Naive thymus-derived CD4-positive, alpha-beta T cell (primary cell): ENCODE measurements around the gene SF1. TPM values are rescaled to one million over a fixed set of nuclear protein-coding genes. Genes with fewer than 3 reads are reported as not detected.

ENCODE experiments used
- ATAC-seq: fragments of 150-1000 bp; cut with Tn5 transposase; 2 replicates; pipeline ENCODE4 v1.10.0; 2021; ENCODE audit warnings: mild to moderate bottlenecking, moderate library complexity
- CTCF ChIA-PET: fragments of 350-600 bp; sonication (Branson Sonifier 250); formaldehyde crosslinking; loops from one replicate; lab custom pipeline; 2021; ENCODE audit warnings: antibody characterized with exemption; lab: Charles Lee
- POLR2A ChIA-PET: fragments of 350-600 bp; sonication (Branson Sonifier 250); formaldehyde crosslinking; loops from one replicate; lab custom pipeline; 2021; ENCODE audit warnings: antibody characterized with exemption, inconsistent platforms; lab: Charles Lee
- DNase-seq, 9 donors: peaks; one replicate each; pipeline versions ENCODE4 v3.0.0 to v3.0.0-alpha.2; 2020 to 2022; ENCODE audit warnings: mixed read lengths in 1 of 9
- H3K27ac ChIP-seq: one replicate; pipeline ENCODE4 v1.7.0; 2013; ENCODE audit warnings: mild to moderate bottlenecking, low read depth, low read length, moderate library complexity
- H3K27me3 ChIP-seq, 2 donors: one replicate each; pipeline ENCODE4 v1.7.0; 2013; ENCODE audit warnings: low read length in 2 of 2, mild to moderate bottlenecking in 2 of 2, moderate library complexity in 2 of 2; ENCODE audit not compliant: control insufficient read depth in 2 of 2, insufficient read depth in 2 of 2
- H3K36me3 ChIP-seq, 3 experiments: 1 replicate in 2 of 3; 2 replicates in 1 of 3; pipeline ENCODE4 v1.7.0; 2013; ENCODE audit warnings: low read length in 3 of 3, mild to moderate bottlenecking in 3 of 3, moderate library complexity in 1 of 3; ENCODE audit not compliant: insufficient read depth in 3 of 3, control insufficient read depth in 2 of 3
- H3K4me1 ChIP-seq, 2 donors: one replicate each; pipeline ENCODE4 v1.7.0; 2013; ENCODE audit warnings: low read length in 2 of 2, mild to moderate bottlenecking in 2 of 2, moderate library complexity in 1 of 2; ENCODE audit not compliant: control insufficient read depth in 2 of 2, insufficient read depth in 2 of 2
- H3K4me3 ChIP-seq: 2 replicates; pipeline ENCODE4 v1.7.0; 2013; ENCODE audit warnings: mild to moderate bottlenecking, low read length
- H3K9me3 ChIP-seq, 3 experiments: 1 replicate in 2 of 3; 2 replicates in 1 of 3; pipeline ENCODE4 v1.7.0; 2013; ENCODE audit warnings: low read length in 3 of 3; ENCODE audit not compliant: control insufficient read depth in 2 of 3
- H3K27ac Mint-ChIP-seq, 9 donors: one replicate each; pipeline ENCODE4 v1.8.0; 2020 to 2022; ENCODE audit warnings: mixed read lengths in 9 of 9, mild to moderate bottlenecking in 8 of 9, moderate library complexity in 5 of 9, inconsistent platforms in 2 of 9
- H3K27me3 Mint-ChIP-seq, 5 donors: one replicate each; pipeline ENCODE4 v1.8.0; 2021 to 2022; ENCODE audit warnings: mixed read lengths in 5 of 5, mild to moderate bottlenecking in 1 of 5
- H3K36me3 Mint-ChIP-seq, 5 donors: one replicate each; pipeline ENCODE4 v1.8.0; 2020 to 2022; ENCODE audit warnings: mixed read lengths in 5 of 5, mild to moderate bottlenecking in 3 of 5, inconsistent platforms in 1 of 5
- H3K4me1 Mint-ChIP-seq, 7 donors: one replicate each; pipeline ENCODE4 v1.8.0; 2020 to 2022; ENCODE audit warnings: mixed read lengths in 7 of 7, mild to moderate bottlenecking in 3 of 7, inconsistent platforms in 1 of 7
- H3K4me3 Mint-ChIP-seq, 10 donors: one replicate each; pipeline ENCODE4 v1.8.0; 2020 to 2022; ENCODE audit warnings: mild to moderate bottlenecking in 10 of 10, mixed read lengths in 10 of 10, moderate library complexity in 6 of 10, inconsistent platforms in 2 of 10
- H3K9me3 Mint-ChIP-seq, 11 donors: one replicate each; pipeline ENCODE4 v1.8.0; 2020 to 2022; ENCODE audit warnings: mixed read lengths in 11 of 11, mild to moderate bottlenecking in 4 of 11, inconsistent platforms in 1 of 11, moderate library complexity in 1 of 11
- intact Hi-C, 2 donors: fragments of 100-400 bp; cut with micrococcal nuclease; formaldehyde crosslinking; loops; one replicate each; pipeline ENCODE4 v1.15.1; 2023
- polyA plus RNA-seq, 2 donors: library from polyadenylated mRNA; unstranded; fragments of 300-500 nt; fragmentation: Illumina TruSeq; gene quantifications; one replicate each; pipeline ENCODE4 v1.2.3, GENCODE V29; 2021
- total RNA-seq, 6 experiments: library from RNA in 5 of 6; stranded (reverse) in 5 of 6; gene quantifications; 1 replicate in 5 of 6; 2 replicates in 1 of 6; pipeline ENCODE4 v1.2.3 and lab custom pipeline; 2021 to 2026

Gene SF1
- total and polyA plus RNA-seq, 7 experiments from 2014 or later: 101 to 1,612 (median 901) TPM

DNA sequence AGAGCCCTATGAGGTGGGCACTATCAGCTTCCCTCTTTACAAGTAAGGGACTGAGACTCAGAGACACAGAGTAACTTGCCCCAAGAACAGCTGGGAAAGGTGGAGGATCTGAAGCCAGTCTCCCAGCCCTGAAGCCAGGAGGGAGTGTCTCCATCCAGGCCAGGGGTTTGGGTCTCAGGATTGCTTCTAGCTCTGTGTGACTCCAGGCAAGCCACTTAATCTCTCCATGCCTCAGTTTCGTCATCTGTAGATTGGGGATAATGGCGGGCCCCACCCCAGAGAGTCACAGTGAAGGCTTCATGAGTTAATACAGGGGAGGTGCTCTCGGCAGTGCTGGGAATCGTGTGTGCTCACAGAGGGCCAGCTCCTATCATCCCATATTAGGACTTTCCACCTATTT lies 14.1 kb upstream of the SF1 start:
- no peaks in the 10 kb centered on the region for H3K9me3 ChIP-seq
- H3K4me3 ChIP-seq: no peak overlapping the region
- peak overlapping the region in 3 of 9 donors; percentile 67 to 92 (median 78) for H3K27ac Mint-ChIP-seq
- ATAC-seq (no peak), DNase-seq (no peak)
- intact Hi-C loops: no loop called here
- H3K27me3 ChIP-seq: no peaks in the 10 kb centered on the region
- H3K4me3 Mint-ChIP-seq: no peak overlapping the region
- peaks cover 0 to 10% (median 4%) of the 10 kb centered on the region in 5 donors for H3K36me3 Mint-ChIP-seq
- H3K4me1 Mint-ChIP-seq: peaks cover 17 to 38% (median 29%) of the 10 kb centered on the region in 7 donors
- peaks cover 0 to 14% of the 10 kb centered on the region in 2 donors for H3K4me1 ChIP-seq
- POLR2A ChIA-PET: interaction anchor here (1.0 to 3.0 kb wide), 5 partner anchors 8 to 18 kb away, joined by 3 to 19 read pairs (median 5); partner anchors contain the start of genes MAP4K2 and SF1
- H3K27ac ChIP-seq: no peak overlapping the region
- H3K9me3 Mint-ChIP-seq: peaks cover 0 to 1% (median 0%) of the 10 kb centered on the region in 11 donors
- H3K27me3 Mint-ChIP-seq: no peaks in the 10 kb centered on the region
- H3K36me3 ChIP-seq: peaks cover 0 to 67% (median 0%) of the 10 kb centered on the region in 3 experiments
- CTCF ChIA-PET: interaction anchor here (1.5 to 1.6 kb wide), 2 partner anchors 10 to 30 kb away, joined by 3 to 4 read pairs; no protein-coding TSS in a partner anchor

DNA sequence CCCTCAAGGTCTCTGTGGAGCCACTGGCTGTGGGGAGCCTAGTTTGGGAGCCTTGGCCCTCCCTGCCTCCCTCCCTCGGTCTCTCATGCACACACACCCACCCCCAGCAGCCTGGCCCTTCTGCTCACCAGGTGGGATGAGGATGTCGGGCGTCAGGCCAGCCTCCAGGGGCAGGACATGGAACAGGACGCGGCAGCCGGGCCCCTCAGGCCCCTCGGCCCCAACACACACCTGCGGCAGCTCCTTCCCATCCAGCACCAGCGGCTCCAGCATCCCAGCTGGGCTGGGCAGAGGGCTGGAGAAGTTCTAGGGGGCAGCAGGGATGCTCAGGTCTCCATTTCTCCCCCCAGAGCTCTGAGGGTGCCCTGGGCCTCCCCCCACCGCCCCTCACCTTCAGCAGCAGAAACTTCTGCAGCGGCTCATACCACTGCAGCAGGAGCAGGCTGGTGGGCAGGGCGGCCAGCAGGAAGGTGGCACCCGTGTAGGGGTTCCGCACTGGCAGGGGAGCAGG lies 13.5 kb upstream of the SF1 start:
- Mint-ChIP-seq H3K4me3 (no peak overlapping the region), H3K36me3 (peaks cover 0 to 10% (median 4%) of the 10 kb centered on the region in 5 donors), H3K4me1 (peaks cover 18 to 40% (median 28%) of the 10 kb centered on the region in 7 donors), H3K9me3 (peaks cover 0 to 1% (median 0%) of the 10 kb centered on the region in 11 donors), H3K27ac (no peak overlapping the region), H3K27me3 (no peaks in the 10 kb centered on the region)
- DNase-seq: no peak
- H3K36me3 ChIP-seq: peaks cover 0 to 61% (median 0%) of the 10 kb centered on the region in 3 experiments
- H3K4me1 ChIP-seq: peaks cover 0 to 15% of the 10 kb centered on the region in 2 donors
- CTCF ChIA-PET: interaction anchor here (1.5 to 1.6 kb wide), 2 partner anchors 10 to 30 kb away, joined by 3 to 4 read pairs; no protein-coding TSS in a partner anchor
- no peaks in the 10 kb centered on the region for H3K9me3 ChIP-seq
- no peak overlapping the region for H3K4me3 ChIP-seq
- POLR2A ChIA-PET: interaction anchor here (0.7 to 3.0 kb wide), 8 partner anchors 9 to 48 kb away, joined by 3 to 19 read pairs (median 4); partner anchors contain the start of genes MAP4K2, RASGRP2 and SF1
- no peak overlapping the region for H3K27ac ChIP-seq
- H3K27me3 ChIP-seq: no peaks in the 10 kb centered on the region
- ATAC-seq: no peak
- intact Hi-C loops: no loop called here

DNA sequence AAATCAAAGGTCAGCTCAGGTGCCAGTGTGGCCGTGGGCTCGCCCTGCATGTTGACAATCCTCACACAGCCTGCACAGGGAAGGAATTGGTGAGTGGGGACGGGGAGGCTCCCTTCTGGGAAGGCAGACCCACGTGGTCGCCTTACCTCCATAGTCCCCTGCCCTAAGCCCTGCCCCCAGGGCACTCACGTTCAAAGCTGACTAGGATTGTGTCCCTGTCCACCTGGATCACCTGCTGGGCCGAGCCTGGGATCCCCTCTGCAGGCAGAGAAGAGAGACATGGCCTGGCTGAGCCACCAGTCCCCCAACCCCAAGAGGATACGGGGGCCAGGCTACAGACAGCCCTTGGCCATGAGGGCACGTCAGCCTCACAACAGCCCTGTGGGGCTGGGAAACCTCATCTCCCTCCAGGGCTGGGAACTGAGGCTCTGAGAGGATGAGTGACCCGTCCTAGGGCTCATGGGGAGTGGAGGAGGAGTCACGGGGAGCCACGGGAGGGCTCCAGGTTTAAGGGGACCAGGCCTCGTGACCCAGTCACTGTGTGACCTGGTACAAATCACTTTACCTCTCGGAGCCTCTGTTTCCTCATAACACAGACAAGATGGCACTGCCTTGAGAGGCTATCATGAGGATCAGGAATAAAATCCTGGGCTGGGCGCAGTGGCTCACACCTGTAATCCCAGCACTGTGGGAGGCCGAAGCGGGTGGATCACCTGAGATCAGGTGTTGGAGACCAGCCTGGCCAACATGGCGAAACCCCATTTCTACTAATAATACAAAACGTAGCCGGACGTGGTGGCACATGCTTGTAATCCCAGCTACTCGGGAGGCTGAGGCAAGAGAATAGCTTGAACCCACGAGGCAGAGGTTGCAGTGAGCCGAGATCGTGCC lies 12.1 kb upstream of the SF1 start:
- ChIA-PET CTCF (no interaction called here), POLR2A (interaction anchor here (1.4 to 1.5 kb wide), 2 partner anchors 12 to 13 kb away, joined by 4 to 5 read pairs; partner anchors contain the start of genes MAP4K2 and SF1)
- Histone ChIP-seq H3K9me3 (no peaks in the 10 kb centered on the region), H3K36me3 (peaks cover 0 to 48% (median 0%) of the 10 kb centered on the region in 3 experiments), H3K4me3 (no peak overlapping the region), H3K27me3 (no peaks in the 10 kb centered on the region), H3K4me1 (peaks cover 0 to 15% of the 10 kb centered on the region in 2 donors), H3K27ac (peak overlapping the region; percentile 6)
- H3K9me3 Mint-ChIP-seq: peaks cover 0 to 1% (median 0%) of the 10 kb centered on the region in 11 donors
- no peak for ATAC-seq
- H3K4me1 Mint-ChIP-seq: peaks cover 16 to 32% (median 22%) of the 10 kb centered on the region in 7 donors
- H3K27me3 Mint-ChIP-seq: no peaks in the 10 kb centered on the region
- H3K36me3 Mint-ChIP-seq: peaks cover 0 to 11% (median 4%) of the 10 kb centered on the region in 5 donors
- H3K27ac Mint-ChIP-seq: peak overlapping the region in 2 of 9 donors; percentile 48 to 51
- DNase-seq: no peak
- intact Hi-C loops: no loop called here
- H3K4me3 Mint-ChIP-seq: no peak overlapping the region

DNA sequence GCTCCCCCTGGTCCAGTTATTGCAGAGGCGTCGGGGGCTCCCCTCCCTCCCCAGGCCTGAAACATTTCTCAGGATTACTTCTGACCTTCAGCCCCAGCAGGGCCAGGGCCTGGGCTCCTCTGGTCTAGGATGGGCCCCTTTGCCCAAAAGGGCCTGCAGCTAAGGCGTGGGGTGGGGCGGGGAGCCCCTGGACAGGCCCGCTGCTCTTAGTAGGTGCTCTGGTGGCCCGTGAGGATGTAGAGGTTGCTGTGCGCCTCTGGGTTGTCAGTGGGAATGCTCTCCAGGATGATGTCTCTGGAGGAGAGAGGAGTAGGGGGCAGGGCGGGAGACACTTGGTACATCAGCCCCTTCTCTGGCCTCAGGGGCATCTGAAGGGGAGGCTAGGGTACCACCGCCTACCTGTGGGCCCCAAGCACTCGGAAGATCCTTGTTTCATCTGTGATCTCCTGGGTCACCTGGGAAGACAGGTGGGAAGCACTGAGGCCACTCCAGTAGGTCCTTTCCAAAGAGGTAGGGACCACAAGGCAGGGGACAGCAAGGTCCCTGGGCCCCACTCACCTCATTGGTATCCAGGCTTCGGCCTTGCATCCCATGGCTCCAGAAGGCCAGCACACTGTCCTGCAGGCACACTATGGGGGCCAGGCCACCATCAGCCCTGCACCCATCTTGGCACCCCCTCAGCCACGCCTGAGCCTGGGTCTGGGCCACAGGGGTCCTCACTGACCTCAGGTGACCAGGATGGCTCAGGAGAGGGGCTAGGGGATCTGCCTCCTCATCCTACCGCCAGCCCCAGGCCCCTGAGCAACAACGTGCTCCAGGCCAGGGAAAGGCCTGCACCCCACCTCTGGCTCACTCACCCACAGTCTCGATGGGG lies 11.2 kb upstream of the SF1 start:
- peaks cover 0 to 15% of the 10 kb centered on the region in 2 donors for H3K4me1 ChIP-seq
- H3K36me3 Mint-ChIP-seq: peaks cover 0 to 11% (median under 1%) of the 10 kb centered on the region in 5 donors
- no peak overlapping the region for H3K4me3 Mint-ChIP-seq
- ATAC-seq: no peak
- peak overlapping the region; percentile 6 for H3K27ac ChIP-seq
- peaks cover 0 to 45% (median 0%) of the 10 kb centered on the region in 3 experiments for H3K36me3 ChIP-seq
- H3K4me1 Mint-ChIP-seq: peaks cover 12 to 27% (median 17%) of the 10 kb centered on the region in 7 donors
- H3K27me3 ChIP-seq: no peaks in the 10 kb centered on the region
- no peaks in the 10 kb centered on the region for H3K27me3 Mint-ChIP-seq
- no peak overlapping the region for H3K4me3 ChIP-seq
- peaks cover 0 to under 1% (median 0%) of the 10 kb centered on the region in 11 donors for H3K9me3 Mint-ChIP-seq
- CTCF ChIA-PET: interaction anchor here (0.8 kb wide), 1 partner anchor 89 kb away, joined by 5 read pairs; no protein-coding TSS in a partner anchor
- POLR2A ChIA-PET: interaction anchor here (1.4 to 5.4 kb wide), 5 partner anchors 11 to 45 kb away, joined by 4 to 31 read pairs (median 17); partner anchors contain the start of genes MAP4K2, RASGRP2 and SF1
- intact Hi-C loops: no loop called here
- no peaks in the 10 kb centered on the region for H3K9me3 ChIP-seq
- no peak for DNase-seq
- H3K27ac Mint-ChIP-seq: peak overlapping the region in 2 of 9 donors; percentile 38 to 48

DNA sequence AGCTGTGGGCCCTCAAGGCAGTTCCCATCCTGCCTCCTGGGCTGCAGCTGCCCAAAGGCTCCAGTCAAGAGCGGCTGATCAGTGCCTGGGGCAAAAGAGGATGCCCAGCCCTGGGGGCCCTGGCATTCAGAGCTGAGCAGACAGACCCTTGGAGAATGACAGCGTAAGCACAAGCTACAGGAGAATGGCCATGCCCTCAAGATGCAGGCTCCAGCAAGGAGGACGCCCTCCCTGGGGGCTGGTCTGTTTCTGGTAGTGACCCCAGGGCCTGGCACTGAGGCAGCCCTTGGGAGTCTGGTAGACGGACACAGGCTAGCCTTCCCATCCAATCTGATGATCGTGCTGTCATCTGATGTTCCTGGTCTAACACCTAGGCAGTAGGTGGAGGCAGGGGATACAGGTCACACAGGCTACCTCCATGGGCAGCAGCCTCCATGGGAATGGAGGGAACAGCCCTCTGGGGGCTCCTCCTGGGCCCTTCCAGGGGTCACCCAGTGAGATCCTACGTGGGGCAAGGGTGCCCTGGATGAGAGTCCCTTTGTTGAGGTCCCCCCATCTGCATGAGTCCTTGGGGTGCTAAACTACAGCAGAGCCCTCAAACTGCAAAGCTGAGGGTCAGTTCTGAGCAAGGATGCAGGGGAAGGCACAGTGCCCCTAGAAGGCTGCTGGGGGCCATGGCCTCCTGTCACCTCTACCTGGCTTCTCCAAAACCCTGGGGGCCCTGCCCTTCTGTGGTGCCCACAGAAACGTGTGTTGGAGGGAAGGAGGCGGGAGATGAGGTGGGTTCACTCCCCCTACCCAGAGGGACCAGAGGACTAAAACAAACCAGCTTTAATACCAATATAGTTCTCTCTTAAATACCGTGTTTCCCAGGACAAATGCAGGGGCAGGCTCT lies 10.2 kb upstream of the SF1 start:
- Mint-ChIP-seq H3K4me1 (peaks cover 5 to 17% (median 10%) of the 10 kb centered on the region in 7 donors), H3K4me3 (no peak overlapping the region), H3K27me3 (no peaks in the 10 kb centered on the region), H3K9me3 (no peaks in the 10 kb centered on the region), H3K27ac (no peak overlapping the region), H3K36me3 (peaks cover 0 to 11% (median 0%) of the 10 kb centered on the region in 5 donors)
- ChIA-PET POLR2A (interaction anchor here (1.1 to 5.4 kb wide), 5 partner anchors 10 to 65 kb away, joined by 3 to 31 read pairs (median 17); partner anchors contain the start of genes MAP4K2, RASGRP2 and SF1), CTCF (interaction anchor here (0.6 to 1.2 kb wide), 7 partner anchors 9 to 90 kb away, joined by 3 to 7 read pairs (median 5); partner anchors contain the start of gene RASGRP2)
- Histone ChIP-seq H3K27me3 (no peaks in the 10 kb centered on the region), H3K4me1 (peaks cover 0 to 11% of the 10 kb centered on the region in 2 donors), H3K9me3 (no peaks in the 10 kb centered on the region), H3K36me3 (peaks cover 0 to 39% (median 0%) of the 10 kb centered on the region in 3 experiments), H3K4me3 (no peak overlapping the region), H3K27ac (peak overlapping the region; percentile 16)
- intact Hi-C loops: no loop called here
- ATAC-seq (no peak), DNase-seq (no peak)
